ENCODE data around the gene LEKR1. TPM values are rescaled to one million over a fixed set of nuclear protein-coding genes. Genes with fewer than 3 reads are reported as not detected.

The LEKR1 gene
- polyA plus RNA-seq, 1 donor from 2014 or later, result 2.7 TPM

DNA sequence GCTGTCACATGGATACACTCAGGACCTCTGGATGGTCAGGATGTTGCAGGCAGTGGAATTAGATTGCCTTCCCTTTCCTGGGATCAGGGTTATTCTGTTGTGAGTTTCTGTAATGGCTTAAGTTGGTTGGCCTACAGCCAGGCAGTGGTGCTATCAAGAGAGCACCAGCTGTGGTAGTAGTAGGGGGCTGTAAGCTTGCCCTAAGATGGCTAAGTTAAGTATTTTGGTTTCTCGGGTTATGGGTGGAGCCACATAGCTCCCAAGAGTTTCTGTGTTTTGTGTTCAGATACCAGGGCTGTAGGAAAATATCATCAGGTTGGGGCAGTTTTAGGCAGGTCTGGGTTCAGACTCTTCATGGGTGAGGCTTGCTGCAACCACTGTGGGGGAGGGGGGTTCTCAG lies 59.6 kb downstream of the LEKR1 start:
- Histone ChIP-seq H3K79me2 (replicated peaks; ENCODE audit: insufficient read depth, low read length) (no peaks in the 10 kb centered on the region), H2AFZ (ENCODE audit: low read depth, low read length) (no peak overlapping the region), H3K36me3 (ENCODE audit: insufficient read depth, low read length) (no peaks in the 10 kb centered on the region), H3K4me2 (ENCODE audit: low read length) (no peak overlapping the region), H4K20me1 (ENCODE audit: insufficient read depth) (no peaks in the 10 kb centered on the region), H3F3A (ENCODE audit: insufficient read depth, low read length, poor library complexity, severe bottlenecking) (no peaks in the 10 kb centered on the region), H3K27ac (ENCODE audit: low read length) (no peak overlapping the region), H3K27me3 (ENCODE audit: insufficient read depth, low read depth, low read length) (no peaks in the 10 kb centered on the region), H3K4me3 (ENCODE audit: low read length) (no peak overlapping the region), H3K9me3 (ENCODE audit: low read length) (no peaks in the 10 kb centered on the region), H3K9me2 (ENCODE audit: insufficient read depth, low read length) (no peaks in the 10 kb centered on the region), H3K9ac (ENCODE audit: low read length) (no peak overlapping the region)
- TF ChIP-seq SMC3 (conservative IDR thresholded peaks at IDR 0.05; ENCODE audit: poor library complexity) (no peak), POLR2AphosphoS5 (IDR thresholded peaks at IDR 0.05) (no peak), EZH2 (IDR thresholded peaks at IDR 0.05; ENCODE audit: borderline replicate concordance, insufficient read depth, low read length, poor library complexity, severe bottlenecking) (no peak), EP300 (conservative IDR thresholded peaks at IDR 0.05; ENCODE audit: poor library complexity, severe bottlenecking) (no peak), MXI1 (conservative IDR thresholded peaks at IDR 0.05; ENCODE audit: poor library complexity, severe bottlenecking) (no peak), RAD21 (conservative IDR thresholded peaks at IDR 0.05) (no peak), TAF1 (IDR thresholded peaks at IDR 0.05; ENCODE audit: low read depth) (no peak)
- TF ChIP-seq, protein P1, sequence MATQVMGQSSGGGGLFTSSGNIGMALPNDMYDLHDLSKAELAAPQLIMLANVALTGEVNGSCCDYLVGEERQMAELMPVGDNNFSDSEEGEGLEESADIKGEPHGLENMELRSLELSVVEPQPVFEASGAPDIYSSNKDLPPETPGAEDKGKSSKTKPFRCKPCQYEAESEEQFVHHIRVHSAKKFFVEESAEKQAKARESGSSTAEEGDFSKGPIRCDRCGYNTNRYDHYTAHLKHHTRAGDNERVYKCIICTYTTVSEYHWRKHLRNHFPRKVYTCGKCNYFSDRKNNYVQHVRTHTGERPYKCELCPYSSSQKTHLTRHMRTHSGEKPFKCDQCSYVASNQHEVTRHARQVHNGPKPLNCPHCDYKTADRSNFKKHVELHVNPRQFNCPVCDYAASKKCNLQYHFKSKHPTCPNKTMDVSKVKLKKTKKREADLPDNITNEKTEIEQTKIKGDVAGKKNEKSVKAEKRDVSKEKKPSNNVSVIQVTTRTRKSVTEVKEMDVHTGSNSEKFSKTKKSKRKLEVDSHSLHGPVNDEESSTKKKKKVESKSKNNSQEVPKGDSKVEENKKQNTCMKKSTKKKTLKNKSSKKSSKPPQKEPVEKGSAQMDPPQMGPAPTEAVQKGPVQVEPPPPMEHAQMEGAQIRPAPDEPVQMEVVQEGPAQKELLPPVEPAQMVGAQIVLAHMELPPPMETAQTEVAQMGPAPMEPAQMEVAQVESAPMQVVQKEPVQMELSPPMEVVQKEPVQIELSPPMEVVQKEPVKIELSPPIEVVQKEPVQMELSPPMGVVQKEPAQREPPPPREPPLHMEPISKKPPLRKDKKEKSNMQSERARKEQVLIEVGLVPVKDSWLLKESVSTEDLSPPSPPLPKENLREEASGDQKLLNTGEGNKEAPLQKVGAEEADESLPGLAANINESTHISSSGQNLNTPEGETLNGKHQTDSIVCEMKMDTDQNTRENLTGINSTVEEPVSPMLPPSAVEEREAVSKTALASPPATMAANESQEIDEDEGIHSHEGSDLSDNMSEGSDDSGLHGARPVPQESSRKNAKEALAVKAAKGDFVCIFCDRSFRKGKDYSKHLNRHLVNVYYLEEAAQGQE (IDR thresholded peaks at IDR 0.05; ENCODE audit: borderline replicate concordance), result no peak
- TF ChIP-seq, protein P2, sequence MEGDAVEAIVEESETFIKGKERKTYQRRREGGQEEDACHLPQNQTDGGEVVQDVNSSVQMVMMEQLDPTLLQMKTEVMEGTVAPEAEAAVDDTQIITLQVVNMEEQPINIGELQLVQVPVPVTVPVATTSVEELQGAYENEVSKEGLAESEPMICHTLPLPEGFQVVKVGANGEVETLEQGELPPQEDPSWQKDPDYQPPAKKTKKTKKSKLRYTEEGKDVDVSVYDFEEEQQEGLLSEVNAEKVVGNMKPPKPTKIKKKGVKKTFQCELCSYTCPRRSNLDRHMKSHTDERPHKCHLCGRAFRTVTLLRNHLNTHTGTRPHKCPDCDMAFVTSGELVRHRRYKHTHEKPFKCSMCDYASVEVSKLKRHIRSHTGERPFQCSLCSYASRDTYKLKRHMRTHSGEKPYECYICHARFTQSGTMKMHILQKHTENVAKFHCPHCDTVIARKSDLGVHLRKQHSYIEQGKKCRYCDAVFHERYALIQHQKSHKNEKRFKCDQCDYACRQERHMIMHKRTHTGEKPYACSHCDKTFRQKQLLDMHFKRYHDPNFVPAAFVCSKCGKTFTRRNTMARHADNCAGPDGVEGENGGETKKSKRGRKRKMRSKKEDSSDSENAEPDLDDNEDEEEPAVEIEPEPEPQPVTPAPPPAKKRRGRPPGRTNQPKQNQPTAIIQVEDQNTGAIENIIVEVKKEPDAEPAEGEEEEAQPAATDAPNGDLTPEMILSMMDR (IDR thresholded peaks at IDR 0.05; ENCODE audit: poor library complexity, severe bottlenecking), result no peak

DNA sequence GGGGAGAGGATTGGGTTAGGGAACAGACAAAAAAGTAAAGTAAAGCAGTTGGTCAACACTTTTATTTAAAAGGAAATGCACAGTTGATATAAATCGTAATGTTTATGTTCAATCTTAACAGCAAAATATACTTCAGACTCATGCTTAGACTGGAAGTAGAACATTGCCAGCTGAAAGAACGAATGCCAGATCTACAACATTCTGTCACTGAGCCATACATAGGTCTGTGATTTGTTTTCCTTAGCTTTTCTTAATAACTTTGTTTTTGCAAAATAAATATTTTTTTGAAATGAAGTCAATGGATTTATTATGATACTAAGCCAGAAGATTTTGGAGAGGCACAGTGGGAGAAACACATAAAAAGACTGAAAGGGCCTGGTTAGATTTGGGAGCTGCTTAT lies 62.0 kb downstream of the LEKR1 start:
- Histone ChIP-seq H4K20me1 (ENCODE audit: insufficient read depth) (no peaks in the 10 kb centered on the region), H3K9ac (ENCODE audit: low read length) (no peak overlapping the region), H3K4me3 (ENCODE audit: low read length) (no peak overlapping the region), H3K9me3 (ENCODE audit: low read length) (no peaks in the 10 kb centered on the region), H3K36me3 (ENCODE audit: insufficient read depth, low read length) (no peaks in the 10 kb centered on the region), H3K27me3 (ENCODE audit: insufficient read depth, low read depth, low read length) (no peaks in the 10 kb centered on the region), H2AFZ (ENCODE audit: low read depth, low read length) (no peak overlapping the region), H3K9me2 (ENCODE audit: insufficient read depth, low read length) (no peaks in the 10 kb centered on the region), H3K79me2 (replicated peaks; ENCODE audit: insufficient read depth, low read length) (no peaks in the 10 kb centered on the region), H3F3A (ENCODE audit: insufficient read depth, low read length, poor library complexity, severe bottlenecking) (no peaks in the 10 kb centered on the region), H3K4me2 (ENCODE audit: low read length) (no peak overlapping the region), H3K27ac (ENCODE audit: low read length) (no peak overlapping the region)
- TF ChIP-seq MXI1 (conservative IDR thresholded peaks at IDR 0.05; ENCODE audit: poor library complexity, severe bottlenecking) (no peak), EZH2 (IDR thresholded peaks at IDR 0.05; ENCODE audit: borderline replicate concordance, insufficient read depth, low read length, poor library complexity, severe bottlenecking) (no peak), EP300 (conservative IDR thresholded peaks at IDR 0.05; ENCODE audit: poor library complexity, severe bottlenecking) (no peak), RAD21 (conservative IDR thresholded peaks at IDR 0.05) (no peak), SMC3 (conservative IDR thresholded peaks at IDR 0.05; ENCODE audit: poor library complexity) (no peak), POLR2AphosphoS5 (IDR thresholded peaks at IDR 0.05) (no peak), TAF1 (IDR thresholded peaks at IDR 0.05; ENCODE audit: low read depth) (no peak)
- TF ChIP-seq, protein P1 (IDR thresholded peaks at IDR 0.05; ENCODE audit: borderline replicate concordance), result no peak
- TF ChIP-seq, protein P2 (IDR thresholded peaks at IDR 0.05; ENCODE audit: poor library complexity, severe bottlenecking), result no peak

Measured in neural cell (in vitro differentiated cells).